GM12864 (cell line): ENCODE data around the gene BRD4.

ENCODE experiments used
- DNase-seq: peaks from one replicate; pipeline ENCODE4 v3.0.0-alpha.2; 2011; ENCODE audit warnings: low read depth
- H3K4me3 ChIP-seq: 2 replicates; pipeline ENCODE4 v1.5.1; 2011; ENCODE audit warnings: mild to moderate bottlenecking, low read depth, low read length, control low read depth
- CTCF ChIP-seq: IDR thresholded peaks from 2 replicates; pipeline ENCODE4 v1.5.1; 2011; ENCODE audit warnings: low read depth, mild to moderate bottlenecking, moderate library complexity, low read length, control low read depth, inconsistent platforms; ENCODE audit errors: missing control alignments

BRD4 gene

GRCh38 chr19:15297416-15298224, 34.7 kb downstream of the BRD4 start:
- DNase-seq: no peak
- H3K4me3 ChIP-seq: no peak overlapping the region
- TF ChIP-seq CTCF: no peak

GRCh38 chr19:15296841-15297415, 35.4 kb downstream of the BRD4 start:
- no peak for TF ChIP-seq CTCF

GRCh38 chr19:15296353-15296752, 36.0 kb downstream of the BRD4 start:
- no peak for TF ChIP-seq CTCF
- no peak overlapping the region for H3K4me3 ChIP-seq
- no peak for DNase-seq

More at GRCh38 chr19:15296841-15297415, 35.4 kb downstream of the BRD4 start:
- no peak overlapping the region for H3K4me3 ChIP-seq
- no peak for DNase-seq

- TF ChIP-seq CTCF: no peak
- no peak overlapping the region for H3K4me3 ChIP-seq
- DNase-seq: no peak
These were observed 37.8 kb downstream of the BRD4 start for GRCh38 chr19:15294561-15294990.

DNA sequence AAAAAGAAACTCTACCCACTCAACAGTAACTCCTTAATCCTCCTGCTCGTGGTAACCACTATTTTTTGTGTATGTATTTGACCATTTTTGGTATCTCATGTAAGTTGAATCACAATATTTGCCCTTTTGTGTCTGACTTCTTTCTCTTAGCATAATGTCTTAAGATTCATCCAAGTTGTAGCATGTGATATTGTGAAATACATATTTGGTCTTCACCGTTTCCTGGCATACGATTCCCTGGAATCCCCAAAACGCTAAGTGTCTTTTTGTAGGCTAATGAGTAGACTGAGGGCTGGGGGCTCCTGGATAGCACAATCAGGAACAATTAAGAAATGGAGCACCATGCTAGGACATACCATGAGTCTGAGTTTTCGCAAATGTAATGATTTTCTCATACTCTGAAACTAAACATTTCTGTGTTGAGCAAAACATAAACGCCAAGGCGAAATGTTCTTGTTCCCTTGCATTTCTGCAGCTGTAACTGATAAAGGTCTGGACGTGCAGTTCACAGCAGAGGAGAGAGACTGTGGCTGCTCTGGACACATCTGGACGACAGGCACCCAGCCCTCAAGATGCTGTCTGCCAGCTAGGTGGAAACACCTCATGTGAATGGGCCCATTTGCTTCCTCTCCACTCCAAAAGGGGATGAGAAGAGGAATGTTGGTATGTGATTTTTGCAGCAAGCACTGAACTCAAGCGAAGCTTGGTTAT, 38.4 kb downstream of the BRD4 start:
- H3K4me3 ChIP-seq: no peak overlapping the region
- no peak for DNase-seq
- TF ChIP-seq CTCF: no peak

DNA sequence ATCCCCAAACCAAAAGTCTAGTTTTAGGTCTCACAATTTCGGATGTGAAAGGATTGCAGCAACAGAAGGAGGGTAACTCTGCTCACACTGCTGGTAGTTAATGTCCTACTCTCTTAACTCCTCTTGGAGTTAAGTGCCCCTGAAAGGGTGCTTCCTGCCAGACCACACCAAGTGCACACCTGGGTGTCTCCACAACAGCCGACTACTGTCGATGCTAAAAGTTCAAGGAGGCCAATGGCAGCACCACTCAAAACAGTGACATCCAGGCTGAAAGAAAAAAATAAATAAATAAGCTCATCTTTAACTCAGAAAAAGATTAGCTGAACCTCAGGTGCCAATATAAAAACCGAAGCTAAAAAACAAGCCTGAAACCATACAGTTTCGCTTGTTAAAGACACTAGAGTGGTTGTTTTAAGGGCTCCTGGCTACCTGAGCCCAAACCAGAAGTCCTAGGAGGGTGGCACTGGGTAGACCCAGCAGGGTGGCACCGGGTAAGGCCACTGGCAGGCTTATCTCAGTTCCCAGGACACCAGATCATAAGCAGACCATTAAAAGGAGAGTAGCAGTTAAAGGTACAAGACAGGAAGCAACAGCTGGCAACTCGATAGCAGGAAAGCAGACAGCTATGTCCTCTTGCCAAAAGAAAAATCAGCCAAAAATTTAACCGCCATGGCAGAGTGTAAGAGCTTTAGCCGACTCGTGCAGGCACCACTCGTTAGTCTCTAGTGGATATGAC, 39.3 kb downstream of the BRD4 start:
- no peak for DNase-seq

More for the DNA sequence above, 39.3 kb downstream of the BRD4 start:
- H3K4me3 ChIP-seq: no peak overlapping the region; the same call in 1 of the 2 replicates
- no peak for TF ChIP-seq CTCF
